Suppressor macrophage treated with lipopolysaccharide for 4 hours (primary cell): Measurements from ENCODE around the gene CGRRF1.

Experiments
- DNase-seq: peaks from one replicate; pipeline ENCODE4 v3.0.0-alpha.2; 2020

The CGRRF1 gene

DNA sequence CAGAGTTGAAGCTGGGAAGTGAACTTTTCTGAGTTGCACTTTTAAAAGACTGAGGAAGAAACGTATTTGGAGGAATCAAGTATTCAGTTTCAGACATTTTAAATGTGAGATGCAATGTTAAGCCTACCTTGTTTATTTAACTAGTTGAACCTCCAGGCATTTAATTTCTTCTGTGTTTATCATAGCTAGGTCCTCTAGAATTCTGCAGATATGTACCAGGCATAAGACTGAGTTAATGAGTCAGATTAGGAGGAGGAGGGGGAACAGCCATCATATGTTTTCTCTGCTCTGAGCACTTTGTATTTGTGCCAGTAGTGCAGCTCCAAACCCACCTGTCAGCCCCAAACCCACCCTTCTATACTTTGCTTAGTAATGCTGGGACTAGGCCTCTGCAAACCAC, 40.8 kb downstream of the CGRRF1 start:
- DNase-seq = no peak

DNA sequence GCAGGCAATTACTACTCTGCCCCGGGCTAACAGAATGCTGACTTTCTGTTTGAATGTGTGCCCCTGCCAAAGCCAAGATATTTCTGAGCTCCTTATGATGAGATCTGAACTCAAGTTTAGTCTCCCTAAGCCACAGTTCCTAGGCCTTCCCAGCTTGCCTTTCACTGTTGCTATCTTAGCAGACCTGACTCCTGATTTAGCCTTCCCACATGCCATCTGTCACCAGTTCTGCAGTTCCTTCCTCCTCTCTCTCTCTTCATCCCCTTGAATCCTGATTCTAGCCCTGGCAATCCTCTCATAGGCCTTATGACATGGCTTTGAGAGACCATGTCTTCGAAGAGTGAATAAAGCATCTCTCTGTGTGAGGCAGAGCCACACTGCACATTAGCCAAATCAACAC, 44.7 kb downstream of the CGRRF1 start:
- DNase-seq = no peak

DNA sequence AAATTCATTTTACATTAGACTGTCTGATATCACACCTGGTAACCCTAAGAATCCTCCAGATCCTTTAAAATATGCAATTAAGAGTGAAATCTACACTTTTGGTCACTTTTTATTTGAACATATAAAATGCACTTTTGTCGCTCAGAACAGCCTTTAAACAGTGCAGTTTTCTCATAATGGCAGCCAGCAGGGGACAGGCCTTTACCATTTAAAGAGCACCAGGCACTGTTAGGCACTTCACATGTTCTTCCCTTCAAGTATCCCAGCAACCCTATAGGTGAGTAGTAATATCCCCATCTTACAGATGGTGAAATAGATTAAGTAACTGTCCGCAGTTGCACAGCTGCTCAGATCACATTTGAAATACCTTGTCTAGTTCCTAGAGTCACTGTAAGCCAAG, 45.9 kb downstream of the CGRRF1 start:
- no peak for DNase-seq

DNA sequence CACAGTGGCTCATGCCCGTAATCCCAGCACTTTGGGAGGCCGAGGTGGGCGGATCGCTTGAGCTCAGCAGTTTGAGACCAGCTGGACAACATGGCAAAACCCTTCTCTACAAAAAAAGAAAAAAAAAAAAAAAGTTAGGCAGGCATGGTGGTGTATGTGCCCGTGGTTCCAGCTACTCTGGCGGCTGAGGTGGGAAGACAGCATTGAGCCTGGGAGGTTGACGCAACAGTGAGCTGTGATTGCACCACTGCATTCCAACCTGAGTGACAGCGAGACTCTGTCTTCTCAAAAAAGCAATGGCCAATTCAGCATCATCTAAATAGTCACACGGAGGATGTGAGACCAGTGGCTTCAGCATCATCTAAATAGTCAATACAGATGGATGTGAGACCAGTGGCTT, 46.8 kb downstream of the CGRRF1 start:
- DNase-seq = no peak

DNA sequence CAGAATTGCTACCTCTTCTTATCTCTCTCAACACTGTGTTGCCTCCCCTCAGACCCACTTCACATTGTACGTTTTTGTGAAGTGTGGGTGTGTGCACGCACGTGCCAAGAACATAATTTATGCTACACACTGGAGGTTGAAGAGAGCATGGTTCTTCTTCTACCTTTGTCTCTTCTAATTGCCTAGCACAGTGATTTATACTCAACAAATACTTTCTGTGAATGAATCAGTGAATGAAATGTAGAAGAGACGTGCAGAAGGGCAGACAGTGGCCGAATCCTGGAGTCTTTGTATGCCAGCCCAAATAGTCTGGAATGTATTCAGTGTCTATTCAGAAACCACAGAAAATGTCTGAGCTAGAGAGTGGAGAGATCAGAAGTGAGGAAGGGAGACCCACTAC, 52.6 kb downstream of the CGRRF1 start:
- no peak for DNase-seq

DNA sequence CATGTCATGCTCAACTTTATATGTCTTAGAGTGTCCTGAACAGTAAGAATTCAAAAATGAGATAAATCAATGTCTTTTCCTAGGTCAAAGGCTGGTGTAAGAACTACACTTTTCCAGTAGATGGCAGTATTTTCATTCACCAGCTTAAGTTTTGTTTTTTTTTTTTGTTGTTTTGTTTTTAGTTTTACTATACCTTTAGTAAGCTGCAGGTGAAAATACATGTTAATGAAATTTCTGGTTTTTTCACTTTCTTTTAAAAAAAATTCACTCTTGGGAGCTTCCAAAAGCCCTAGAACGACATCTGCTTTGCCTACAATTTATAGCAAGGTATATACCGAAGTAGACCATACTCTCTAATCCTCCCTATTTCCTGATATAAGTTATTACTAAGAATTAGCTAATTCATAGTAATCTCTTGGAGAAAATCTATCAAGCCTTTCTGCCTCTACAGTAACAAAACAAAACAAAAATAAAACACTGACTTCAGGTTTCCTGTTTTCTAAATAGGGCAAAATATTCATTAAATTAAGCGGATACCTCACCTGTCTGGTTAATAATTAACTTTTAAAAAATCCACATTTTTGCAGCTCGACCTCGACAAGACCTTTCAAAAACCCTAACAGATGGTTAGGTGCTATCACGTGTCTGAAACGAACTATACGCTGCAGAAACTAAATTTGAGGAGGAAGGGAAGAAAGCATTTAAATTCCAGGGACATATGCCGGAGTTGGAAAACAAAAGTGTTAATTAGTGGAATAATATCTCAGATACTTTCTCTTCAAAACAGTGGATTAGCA, 54.6 kb downstream of the CGRRF1 start:
- DNase-seq = peak; percentile 57

DNA sequence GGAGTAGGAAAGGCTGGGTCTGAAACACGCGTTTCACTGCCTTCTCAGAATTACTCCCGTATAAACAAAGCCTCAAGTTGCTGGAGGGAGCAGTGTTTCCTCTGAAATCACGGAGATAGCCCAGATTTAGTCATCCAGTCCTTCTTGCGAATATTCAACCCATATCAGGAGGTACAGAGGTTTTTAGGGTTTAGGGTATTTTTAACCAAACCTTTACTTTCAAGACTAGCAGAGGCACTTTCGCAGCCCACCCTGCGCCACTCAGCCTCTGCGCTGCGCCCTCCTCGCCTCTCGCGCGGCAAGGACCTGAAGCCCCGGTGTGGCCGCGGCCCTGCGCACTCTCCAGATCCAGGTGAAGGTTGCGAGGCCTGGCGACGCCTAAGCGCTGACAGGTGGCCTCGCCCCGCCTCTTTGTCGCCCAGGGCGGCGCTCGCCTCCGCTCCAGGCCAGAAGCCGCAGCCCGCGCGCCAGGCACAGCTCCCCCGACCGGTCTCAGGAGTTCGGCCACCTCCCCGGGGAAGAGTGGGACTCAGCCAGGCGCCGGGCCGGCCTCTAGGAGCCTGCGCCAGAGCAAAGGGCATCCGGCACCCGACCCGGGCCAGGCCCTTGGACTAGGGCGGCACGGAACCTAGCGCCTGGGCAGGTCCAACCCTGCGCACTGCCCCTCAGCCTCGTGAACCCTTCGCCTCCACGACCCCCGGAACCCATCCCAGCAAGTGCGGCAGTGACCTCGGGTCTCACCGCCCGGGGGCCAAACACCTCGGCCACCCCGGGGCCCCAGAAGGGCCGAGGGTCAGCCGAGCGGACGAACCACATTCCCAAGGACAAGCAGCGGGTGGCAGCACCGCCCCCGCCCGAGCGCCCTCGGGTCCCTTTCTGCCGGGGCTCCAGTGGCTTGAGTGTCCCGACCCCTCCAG, 55.4 kb downstream of the CGRRF1 start:
- DNase-seq = peak; percentile 61

DNA sequence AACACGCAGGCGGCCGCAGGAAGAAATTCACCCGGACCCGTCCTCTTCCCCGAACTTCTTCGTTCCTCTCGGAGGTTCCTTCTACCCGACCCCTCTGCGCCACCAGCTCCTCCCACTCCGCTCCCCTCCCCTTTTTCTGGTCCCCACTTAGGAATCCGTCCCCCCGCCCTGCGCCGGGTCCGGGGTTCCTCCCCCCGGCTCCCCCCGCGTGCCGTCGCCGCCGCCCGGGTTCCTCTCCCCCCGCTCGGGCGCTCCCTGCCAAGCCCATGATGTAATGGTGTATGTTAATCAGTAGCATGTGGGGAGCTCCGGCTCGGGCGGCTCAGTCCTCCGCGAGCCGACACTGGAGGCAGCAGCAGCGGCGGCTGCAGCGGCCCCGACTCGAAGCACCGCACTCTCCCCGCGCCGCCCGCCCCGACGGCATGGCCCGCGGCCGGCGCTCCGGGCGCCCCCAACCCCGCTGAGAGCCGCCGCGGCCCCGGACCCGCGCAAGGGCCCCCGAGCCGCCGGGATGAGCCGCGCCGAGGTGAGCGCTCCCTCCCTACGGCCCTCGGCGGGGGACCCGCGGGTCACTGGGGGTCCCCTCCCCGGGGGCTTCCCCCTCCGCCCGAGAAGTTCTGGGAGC, 56.2 kb downstream of the CGRRF1 start:
- peak; percentile 90 for DNase-seq

DNA sequence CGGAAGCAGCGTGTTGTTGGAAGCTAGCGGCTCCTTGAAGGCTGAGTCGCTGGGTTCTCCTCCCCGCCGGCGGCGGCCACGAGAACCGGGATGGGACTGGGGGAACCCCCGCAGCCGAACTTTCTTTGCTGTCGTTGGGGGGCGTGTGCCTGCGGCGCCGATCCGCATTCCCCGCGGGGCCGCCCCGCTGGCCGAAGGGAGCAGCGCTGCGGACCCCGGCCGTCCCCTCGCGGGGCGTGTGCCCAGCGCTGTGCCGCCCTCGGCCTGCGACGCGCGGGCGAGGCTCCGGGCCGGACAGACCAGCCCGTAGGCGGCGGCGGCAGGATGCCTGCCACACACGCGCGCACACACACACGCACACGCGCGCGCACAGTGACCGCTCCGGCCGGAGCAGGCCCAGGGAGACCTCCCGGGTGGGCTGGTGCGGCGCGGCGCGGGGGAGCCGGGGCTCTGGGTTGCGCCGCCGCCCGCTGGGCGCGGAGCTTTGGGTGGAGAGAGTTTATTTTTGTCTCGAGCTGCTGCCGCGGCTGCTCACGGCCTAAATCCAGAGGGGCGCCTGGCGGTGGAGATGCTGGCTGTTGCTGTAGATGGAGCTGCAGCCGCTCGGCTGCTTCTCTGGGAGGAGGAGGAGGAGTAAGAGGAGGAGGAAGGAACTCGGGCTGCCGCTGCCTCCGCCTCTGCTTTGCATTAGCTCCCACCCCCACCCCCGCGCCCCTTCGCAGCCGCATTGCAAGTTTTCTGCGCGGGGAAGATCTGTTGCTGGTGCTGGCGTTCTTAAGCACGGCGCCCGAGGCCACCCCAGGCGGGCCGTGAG, 56.9 kb downstream of the CGRRF1 start, which contains the start of gene SAMD4A:
Gene SAMD4A, plus strand, starts transcription at position 719 of the 814 bp plus-strand sequence. CDS start 789 bp downstream, outside the sequence.
- DNase-seq = peak; percentile 77

DNA sequence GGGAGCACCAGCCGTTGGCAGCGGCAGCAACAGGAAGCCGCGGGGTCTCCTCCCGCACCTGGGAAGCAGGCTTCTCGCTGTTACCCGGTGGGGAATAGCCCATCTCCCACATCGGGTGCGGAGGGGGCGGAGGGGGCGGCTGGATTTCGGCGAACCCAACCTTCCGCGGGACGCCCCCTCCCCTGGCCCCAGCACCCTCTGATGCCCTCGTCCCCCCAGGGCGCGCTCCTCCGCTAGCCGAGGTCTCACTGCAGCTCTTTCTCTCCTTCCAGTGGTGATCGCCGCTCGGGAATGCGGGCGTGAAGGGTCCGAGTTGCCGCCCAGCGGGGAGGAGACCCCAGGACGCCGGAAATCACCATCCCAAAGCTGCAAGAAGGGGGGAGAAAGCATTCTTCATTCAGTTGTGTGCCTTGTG, 57.5 kb downstream of the CGRRF1 start:
- DNase-seq = no peak

DNA sequence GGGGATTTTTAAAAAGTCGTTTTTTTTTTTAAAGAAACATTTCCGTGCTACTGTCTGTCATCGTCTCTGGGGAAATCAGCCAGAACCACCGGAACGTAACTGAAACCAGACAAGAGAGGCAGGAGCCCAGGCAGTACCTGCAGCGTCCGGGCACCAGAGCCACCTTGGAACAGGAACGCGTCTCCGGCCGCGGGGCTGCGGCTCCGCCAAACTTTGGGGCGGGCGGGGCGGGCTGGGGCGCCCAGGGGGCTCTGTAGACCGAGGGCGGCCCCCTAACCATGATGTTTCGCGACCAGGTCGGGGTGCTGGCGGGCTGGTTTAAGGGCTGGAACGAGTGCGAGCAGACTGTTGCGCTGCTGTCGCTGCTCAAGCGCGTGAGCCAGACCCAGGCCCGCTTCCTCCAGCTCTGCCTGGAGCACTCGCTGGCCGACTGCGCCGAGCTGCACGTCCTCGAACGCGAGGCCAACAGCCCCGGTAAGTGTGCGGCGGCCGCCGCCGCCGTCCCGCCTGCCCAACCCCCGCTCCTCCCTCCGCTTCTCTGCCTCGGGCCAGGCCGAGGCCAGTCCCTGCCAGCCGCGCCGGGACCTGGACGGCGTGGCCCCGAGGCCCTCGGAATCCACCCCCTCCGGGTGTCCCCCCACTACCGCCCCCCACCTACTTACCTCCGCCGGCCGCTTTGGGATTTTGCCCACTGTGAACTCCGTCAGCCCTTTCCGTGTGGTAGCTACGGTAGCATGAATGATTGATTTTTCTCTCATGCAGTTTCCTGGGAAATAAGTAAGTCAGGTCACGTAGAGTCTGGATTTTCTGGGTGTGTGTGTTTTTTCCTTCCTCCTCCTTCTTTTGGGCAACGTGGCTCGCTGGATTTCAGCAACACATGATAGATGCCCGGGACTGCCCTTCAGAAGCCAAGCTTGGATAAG, 58.2 kb downstream of the CGRRF1 start:
- peak; percentile 50 for DNase-seq

DNA sequence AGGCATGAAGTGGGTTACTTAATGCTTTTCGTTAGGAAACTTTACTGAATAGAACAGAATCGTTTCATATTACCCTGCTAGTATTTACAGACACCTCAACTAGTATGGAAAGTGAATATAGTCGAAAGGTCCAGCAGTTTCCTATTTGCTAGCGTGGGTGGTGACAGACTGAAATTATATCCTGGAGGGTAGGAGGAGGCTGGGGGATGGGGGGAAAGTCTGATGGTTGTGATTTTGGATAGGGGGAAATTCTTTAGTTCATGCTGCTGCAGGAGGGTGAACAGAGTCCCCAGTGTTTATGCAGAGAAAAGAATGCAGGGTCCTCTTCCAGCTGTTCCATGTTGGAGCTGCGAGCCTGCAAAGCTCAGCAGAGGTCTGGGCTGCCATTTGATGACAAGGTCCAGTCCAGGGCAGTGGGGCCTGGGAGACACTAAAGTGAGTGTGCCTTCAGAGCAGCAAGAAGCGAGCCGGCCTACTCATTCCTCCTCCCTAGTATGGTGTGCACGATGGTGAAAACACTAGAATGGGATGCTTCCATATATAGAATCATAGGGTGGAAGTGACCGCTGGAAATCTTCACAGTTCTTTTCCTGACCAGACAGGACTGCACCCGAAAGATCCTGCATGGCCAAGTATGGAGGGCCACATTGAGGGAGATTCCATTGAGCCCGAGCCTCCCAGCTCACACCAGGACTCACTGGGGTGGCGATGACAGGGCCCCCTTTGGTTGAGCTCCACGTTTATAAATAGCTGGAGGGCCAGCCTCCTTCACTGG, 59.3 kb downstream of the CGRRF1 start:
- peak; percentile 28 for DNase-seq

DNA sequence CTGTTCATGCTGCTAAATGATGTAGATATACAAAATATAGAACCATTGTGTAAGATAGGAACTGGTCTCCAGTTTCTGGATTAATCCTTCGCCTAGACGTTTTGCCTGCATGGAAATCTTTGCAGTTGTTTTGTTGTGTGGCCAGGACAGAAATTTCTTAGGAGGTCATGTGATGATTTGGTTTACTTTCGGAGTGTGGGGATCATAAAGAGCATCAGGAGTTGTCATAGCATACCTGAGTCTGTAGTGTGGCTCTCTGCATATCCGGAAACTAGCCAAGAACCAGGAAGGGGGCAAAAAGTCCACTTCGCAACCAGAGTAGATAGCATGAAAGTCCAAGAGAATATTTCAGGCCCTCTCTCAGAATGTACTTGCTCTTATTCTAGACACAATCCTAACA, 60.3 kb downstream of the CGRRF1 start:
- DNase-seq = no peak

DNA sequence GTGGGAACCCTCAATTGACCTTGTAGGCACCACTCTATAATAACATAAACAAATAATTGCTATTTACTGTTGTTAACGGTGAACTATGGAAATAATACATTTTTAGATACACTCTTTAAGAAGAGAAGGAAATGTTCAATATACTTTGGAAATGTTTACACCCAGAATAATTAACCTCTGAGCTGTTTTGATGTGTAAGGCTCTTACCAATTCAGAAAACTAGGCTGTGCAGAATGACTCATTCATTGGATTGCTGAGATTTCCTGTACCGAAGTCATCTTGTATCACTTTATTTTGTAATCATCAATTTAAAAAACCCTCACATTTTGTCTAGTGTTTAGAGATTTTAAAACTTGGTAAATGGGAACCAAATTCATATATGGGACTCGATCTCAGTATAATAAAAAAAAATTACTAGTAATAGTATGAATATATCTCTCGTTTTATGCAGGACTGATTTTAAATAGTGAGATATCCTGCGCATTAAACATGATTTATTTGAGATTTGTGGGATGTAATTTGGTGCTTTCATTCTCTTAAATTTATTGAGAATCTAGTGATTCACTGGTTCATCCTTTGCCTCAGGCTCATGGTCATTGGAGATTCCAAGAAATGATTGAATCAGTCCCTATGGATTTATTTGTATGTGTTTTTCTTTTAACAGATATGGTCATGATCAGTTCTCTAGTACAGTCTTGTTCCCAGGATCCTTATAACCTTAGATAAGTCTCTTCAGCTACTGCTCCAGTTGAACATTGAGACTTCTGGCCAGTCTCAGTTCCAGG, 61.1 kb downstream of the CGRRF1 start:
- DNase-seq = peak; percentile 61

DNA sequence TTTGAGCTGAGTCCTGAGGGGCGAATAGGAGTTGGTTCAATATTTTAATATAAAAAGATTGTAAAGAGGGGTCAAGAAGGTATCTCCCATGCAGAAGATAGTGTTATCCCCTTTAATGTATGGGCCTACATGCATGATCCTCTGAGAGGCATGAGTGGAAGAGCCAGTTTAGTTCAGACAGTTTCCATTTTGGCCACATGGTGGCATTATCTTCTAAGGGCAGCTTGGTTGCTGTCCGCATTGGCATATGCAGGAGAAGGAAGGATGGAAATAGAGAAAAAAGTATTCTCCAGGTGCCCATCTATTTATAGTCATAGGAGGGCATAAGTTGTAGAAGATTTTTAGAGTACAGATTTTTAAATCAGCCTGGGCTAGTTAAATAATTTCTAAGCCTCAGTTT, 62.6 kb downstream of the CGRRF1 start:
- DNase-seq = peak; percentile 49

DNA sequence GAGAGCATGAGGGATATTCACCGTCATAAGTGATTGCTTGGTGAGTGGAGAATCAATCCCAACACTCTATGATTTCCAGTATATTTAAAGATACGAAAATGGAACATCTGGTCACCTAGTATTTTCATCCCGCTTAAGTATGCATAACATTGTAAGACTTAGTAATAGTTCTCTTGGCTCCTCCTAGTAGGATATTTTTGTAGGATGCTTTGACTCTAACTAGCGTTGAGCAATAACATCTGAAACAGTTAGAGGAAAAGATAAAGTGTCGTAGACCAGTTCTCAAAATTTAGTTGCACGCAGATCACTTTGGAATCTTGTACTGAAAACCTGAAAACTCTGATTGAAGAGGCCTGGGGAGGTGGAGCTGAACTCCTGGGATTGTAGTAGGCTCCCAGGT, 64.8 kb downstream of the CGRRF1 start:
- DNase-seq = no peak

DNA sequence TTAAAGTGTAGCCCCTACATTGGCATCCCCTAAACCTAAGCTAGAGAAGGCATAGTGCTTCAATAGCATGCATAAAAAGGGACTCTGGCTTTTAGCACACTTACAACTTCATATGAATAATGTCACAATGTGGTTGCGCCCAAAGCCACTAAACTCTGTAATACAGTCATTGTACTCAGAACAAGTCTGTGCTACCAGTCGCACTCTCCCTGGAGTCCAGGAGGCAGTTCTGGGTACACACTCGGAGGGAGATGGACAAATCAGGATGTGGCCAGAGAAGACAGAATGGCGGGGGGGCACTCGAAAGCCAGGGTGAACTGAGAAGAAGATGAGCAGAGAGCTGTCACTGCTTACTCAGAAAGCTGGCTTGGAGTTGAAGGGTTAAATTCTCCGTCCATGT, 67.8 kb downstream of the CGRRF1 start:
- no peak for DNase-seq

DNA sequence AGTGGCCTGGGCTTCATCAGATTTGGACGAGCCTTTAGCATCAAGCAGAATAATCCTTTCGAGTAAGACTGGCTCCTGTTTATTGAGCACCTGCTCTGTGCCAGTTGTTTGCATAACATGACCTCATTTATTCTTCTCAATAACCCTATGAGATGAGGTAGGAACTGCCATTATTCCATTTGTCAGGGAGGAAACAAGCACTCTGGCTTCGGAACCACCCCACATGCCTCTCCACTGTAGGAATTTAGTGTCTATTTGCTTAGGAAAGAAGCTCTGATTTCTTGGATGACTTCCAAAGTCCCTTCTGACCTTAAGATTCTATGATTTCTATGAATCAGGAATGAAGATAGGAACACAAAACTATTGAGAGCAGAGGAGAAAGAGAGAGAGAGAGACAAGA, 68.3 kb downstream of the CGRRF1 start:
- no peak for DNase-seq

DNA sequence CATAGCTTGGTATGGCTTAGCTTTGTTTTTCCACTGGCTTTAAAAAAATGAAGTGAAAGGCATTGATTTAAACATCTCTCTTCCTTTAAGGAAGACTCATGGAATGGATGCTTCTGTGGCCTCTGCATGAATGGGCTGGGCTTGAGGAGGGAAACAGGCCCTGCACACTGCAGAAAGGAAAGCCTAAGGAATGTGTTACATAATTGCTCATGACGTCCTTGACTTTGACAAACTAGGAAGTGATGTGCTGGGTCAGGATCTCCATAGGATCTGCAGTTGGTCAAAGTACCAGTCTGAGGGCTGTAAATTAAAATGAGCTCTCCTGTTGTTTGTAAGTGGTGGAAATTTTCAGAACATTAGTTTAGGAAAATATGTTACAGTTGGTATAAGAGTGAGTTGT, 69.9 kb downstream of the CGRRF1 start:
- peak; percentile 62 for DNase-seq

DNA sequence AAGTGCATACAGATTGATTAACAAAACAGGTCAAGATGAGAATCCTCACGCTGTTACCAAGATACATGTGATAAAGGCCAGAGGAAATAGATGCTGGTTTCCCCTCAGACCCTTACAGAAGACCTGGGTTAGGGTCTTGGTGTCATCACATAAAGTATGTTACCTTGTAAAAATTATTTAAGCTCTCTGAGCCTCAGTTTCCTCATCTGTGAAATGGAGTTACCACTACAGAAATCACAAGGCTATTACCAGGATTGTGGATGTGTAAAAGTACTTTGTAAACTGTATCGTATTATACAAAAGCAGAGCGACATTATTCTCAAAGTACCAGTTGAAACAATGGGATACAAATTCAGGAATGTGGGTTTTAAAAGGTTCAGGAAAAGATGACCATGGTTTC, 71.2 kb downstream of the CGRRF1 start:
- DNase-seq = no peak
